CD4-positive, alpha-beta T cell treated with Interleukin-1 beta for 1 hour (primary cell): ENCODE measurements around the gene SLC39A11.
A peak's percentile ranks its signal among the peaks of the same experiment; 100 is the strongest.
"Not testable (repeated sequence)": the region's sequence is repeated elsewhere in the genome, so short reads cannot be mapped to it uniquely, and the experiment has no call there.

ENCODE experiments used
- DNase-seq, 2 donors: peaks; one replicate each; pipeline ENCODE4 v3.0.0-alpha.2; 2020 to 2022

SLC39A11 gene

GRCh38 chr17:73105431-73105830 lies 12.9 kb upstream of the SLC39A11 start:
- DNase-seq, result no peak

DNA sequence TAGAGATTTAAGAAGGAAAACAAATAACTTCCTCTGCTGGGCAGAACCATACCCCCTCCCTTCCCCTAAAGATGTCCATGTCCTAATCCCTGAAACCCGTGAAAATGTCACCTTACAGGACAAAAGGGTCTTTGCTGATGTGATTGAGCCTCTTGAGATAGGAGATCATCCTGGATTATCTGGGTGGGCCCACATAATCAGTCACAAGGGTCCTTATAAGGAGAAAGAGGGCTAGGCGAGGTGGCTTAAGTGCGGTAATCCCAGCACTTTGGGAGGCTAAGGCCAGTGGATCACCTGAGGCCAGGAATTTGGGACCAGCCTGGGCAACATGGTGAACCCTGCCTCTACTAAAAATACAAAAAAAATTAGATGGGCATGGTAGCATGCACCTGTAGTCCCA lies 12.0 kb upstream of the SLC39A11 start:
- DNase-seq, result no peak

- peak in 1 of 2 donors; percentile 34 for DNase-seq
These were observed 11.3 kb upstream of the SLC39A11 start for GRCh38 chr17:73103641-73104335.

- DNase-seq, result no peak
These were observed 8.5 kb upstream of the SLC39A11 start for GRCh38 chr17:73101031-73101430.

DNA sequence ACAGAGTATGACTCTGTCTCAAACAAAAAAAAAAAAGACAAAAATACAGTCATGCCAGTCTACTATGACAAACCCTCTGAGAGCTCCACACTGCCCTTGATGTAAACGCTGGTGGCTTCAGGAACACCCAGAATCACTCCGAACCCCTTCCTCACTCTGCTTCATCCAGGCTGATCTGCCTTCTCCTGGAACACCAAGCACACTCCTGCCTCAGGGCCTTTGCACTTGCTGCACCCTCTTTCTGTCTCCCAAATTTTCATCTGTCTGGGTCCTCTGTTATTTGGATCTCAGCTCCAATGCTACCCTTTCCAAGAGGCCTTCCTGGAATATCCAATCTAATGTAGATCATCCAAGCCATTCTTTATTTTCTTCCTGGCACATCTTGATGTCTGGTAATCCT lies 7.9 kb upstream of the SLC39A11 start:
- DNase-seq, result no peak

GRCh38 chr17:73099511-73099910 lies 7.0 kb upstream of the SLC39A11 start:
- DNase-seq, result no peak

DNA sequence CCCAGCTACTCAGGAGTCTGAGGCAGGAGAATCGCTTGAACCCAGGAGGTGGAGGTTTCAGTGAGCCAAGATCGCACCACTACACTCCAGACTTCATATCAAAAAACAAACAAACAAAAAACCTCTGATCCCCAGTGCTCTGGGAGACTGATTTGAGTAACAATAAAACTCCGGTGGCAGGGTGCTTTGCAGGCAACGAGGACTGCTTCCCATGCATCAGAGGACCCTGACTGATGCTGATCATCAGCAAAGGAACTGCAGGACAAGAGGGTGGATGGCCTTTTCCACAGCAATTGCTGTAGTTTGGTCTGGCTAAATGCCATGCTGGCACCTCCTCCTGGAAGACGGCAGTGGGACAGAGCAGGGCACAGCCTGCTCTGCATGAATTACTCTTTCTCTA lies 6.4 kb upstream of the SLC39A11 start:
- no peak for DNase-seq

- DNase-seq, result not testable (repeated sequence)
These were observed 5.7 kb upstream of the SLC39A11 start for GRCh38 chr17:73097973-73098765.

DNA sequence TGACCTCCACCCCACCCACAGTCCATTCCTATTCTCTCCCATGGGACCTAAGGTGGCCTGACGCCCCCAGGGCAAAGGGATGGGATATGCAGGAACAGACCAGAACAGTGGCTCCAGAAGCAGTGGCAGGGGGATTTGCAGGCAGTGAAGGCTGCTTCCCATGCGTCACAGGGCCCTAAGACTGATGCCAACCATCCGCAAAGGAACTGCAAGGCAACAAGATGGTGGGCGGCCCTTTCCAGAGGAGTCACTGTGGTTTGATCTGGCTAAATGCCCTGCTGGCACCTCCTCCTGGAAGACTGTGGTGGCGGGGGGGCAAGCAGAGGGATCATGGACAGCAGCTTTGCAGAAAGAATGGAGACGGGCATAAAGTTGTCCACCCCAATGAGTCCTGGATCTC lies 4.4 kb upstream of the SLC39A11 start:
- DNase-seq, result peak in 1 of 2 donors; percentile 11

DNA sequence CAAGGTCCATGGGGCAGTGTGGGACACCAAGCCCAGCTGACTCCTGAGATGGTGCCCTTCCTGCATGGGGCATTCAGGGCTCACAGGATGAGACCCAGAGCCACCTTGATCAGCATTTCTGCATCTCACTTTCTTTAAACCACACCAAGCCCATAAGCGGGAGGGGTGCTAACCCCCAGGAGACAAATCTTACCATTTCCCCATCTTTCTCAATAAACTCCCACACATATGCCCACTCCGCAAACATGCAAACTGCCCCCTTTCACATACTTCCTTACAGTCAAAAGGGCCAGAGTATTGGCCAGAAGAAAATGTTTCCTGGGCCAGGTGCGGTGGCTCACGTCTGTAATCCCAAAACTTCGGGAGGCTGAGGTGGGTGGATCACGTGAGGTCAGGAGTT lies 3.7 kb upstream of the SLC39A11 start:
- no peak for DNase-seq

- no peak for DNase-seq
These were observed 798 bp upstream of the SLC39A11 start for GRCh38 chr17:73093286-73093685.

DNA sequence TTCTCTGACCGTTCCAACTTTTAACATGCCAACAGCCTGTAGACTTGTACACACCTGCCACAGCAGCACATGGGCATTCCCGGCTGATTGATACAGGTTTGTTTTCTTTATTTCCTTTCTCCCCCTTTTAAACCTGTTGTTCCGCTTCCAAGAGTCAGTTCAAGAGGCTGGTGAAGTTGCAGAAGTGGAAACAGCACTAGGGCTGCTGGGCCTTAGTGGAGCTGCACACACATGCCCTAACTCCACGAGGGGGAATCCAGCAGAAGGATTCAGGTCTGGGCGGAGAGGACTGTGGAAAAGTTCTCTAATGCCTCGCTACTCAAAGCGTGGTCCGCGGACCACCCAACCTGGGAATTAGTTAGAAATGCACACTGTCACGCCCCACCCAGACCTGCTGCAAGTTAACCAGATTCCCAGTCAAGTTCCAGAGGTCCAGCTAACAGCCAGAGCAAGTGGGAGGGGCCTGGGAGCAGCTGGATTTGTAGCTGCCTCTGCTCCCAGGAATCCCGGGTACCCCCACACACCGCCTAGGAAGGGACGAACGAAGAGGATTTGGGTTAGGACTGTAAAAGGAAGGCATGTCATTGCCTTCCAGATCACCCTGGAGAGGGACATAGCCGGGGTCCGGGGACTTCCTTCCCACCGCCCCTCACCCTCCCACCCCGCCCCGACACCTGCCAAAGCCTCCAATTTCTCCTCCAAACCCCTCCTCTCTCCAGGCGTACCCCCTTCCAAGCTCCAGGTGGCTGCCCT lies 542 bp downstream of the SLC39A11 start:
- peak in 1 of 2 donors; percentile 6 for DNase-seq

DNA sequence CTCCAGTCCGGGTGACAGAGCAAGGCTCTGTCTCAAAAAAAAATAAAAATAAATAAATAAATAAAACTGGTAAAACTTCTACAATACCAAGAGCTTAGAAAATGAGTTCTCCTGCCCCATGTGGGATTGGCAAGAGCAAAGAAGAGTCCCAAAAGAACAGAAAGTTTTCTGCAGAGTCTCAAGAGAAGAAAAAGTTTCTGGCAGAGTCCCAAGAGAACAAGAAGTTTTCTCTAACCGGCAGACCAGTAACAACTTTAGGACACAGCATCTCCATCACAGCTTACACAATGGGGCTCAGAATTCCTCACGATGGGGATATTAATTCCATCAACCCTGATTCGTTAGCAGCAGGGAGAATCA lies 1.1 kb downstream of the SLC39A11 start:
- DNase-seq, result no peak

- DNase-seq, result no peak
These were observed 1.9 kb downstream of the SLC39A11 start for GRCh38 chr17:73090396-73091202.

DNA sequence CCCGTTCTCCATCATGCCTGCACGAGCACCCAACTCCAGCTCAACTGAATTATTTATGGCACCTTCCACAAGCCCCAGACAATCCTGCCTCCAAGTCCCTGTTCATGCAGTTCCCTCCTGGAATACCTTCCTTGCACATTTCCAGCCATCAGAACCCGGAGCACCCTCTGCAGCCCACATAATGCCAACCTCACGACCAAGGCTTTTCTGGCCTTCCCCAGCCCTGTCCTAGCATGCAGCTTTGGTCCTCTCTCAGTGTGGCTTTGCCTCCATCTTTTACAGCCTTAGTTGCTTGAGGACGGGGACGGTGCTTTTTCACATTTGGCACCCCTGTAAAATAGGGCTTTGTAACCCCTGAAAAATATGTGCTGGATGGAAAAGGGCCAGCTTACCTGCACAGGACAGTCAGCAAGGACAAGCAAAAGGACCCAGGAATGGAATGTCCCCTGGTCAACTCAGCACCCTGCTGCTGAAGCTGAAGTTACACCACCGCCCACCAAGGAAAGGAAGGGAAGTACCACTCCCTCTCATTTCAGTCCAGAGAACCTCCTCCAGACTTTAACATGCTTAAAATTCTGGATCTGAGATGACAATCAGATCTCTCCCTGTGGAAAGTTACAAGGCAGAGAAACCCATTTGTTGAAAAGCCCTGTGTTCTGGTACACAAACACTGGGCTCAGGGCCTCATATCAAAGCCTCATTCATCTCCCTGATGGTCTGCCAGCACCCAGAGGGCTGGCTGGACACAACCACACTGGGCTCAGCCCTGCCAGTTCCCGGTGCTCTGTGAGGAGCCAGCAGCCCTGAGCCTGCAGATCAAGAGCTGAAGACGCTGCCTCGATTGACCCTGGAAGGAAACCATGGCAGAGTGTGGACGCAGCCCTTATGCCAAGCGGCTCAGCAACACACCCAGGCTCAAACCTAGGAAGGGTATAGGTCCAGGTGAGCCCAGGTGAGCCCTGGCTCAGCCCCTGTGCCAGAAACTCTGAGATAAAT lies 2.9 kb downstream of the SLC39A11 start:
- no peak for DNase-seq

DNA sequence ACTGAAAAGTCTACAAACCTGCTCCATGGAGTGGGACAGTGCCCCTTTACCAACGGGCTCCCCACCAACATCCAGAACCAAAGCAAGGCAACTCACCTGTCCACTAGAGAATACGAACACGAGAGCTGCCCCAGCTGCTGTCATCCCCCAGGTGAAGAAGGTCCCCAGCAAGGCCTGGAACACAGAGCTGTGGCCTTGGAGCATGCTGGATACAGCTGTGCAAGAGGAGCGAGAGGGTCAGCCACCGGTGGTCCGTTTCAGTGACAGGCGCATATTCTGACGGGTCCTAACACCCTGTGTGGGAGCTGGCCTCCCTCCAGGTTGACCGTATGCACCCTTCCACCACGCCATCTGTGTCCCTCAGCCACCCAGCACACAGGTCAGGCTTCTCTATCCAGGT lies 3.9 kb downstream of the SLC39A11 start:
- DNase-seq, result no peak

GRCh38 chr17:73083432-73083831 lies 9.1 kb downstream of the SLC39A11 start:
- DNase-seq, result no peak

DNA sequence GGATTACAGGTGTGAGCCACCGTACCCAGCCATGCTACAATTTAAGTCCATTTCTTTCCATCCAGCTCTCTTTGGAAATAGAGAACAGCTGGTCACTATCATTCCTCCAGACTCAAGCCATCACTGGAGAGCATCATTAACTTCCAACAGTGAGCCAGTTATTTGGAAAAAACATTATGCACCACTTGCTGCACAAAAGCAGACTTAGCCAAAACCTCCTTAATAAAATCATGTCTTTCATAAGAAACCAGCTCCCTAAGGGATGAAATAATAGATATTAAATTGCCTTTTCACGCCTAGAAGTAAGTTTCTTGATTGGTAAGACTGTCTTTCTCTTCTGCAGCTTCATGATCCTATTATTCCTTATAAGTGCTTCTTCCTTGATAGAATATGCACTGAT lies 17.9 kb downstream of the SLC39A11 start:
- no peak for DNase-seq

GRCh38 chr17:73072219-73072962 lies 20.1 kb downstream of the SLC39A11 start:
- no peak for DNase-seq

DNA sequence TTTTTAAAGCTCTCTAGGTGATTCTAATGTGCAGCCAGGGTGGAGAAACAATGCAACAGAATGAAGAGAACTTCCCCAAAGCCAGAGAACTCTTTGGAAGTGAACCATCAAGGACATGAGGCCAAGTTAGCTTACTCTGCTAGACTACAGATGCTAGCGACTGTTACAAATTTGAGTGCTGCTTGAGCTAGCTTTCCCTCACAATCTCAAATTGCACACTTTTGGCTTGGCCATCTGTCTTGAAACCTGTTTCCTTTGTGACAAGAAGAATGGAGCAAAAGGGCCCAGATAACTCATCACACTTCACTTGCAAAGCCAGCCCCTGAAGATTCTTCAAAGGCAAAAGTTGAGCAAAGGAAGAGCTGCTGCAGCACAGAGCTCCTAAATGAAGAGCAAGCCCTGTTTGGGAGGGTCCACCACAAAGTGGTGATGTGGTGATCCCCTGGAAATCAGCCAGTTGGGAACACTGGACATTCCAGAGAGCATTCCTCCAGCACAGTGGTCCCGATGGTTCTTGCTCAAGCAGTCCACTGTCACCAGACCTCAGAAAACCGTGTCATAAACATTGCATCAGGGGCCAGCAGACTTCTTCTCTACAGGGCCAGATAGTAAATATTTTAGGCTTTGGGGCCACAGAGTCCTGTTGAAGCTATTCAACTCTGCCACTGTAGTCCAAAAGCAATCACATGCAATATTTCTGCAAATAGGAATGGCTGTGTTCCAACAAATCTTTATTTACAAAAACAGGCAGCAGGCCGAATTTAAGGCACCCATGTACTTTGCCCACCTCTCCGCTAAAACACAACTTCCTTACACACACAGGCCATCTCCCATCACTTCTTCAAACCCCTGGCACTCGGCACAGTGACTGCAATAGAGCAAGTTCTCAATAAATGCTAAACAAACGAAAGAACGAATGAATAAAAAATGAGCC lies 21.2 kb downstream of the SLC39A11 start:
- DNase-seq, result no peak
